Ecto neural progenitor cell (in vitro differentiated cells): ENCODE measurements around the gene HEATR3.

ENCODE experiments used
- DNase-seq: peaks from one replicate; pipeline ENCODE4 v3.0.0-alpha.2; 2018; ENCODE audit warnings: low spot score

HEATR3 gene

DNA sequence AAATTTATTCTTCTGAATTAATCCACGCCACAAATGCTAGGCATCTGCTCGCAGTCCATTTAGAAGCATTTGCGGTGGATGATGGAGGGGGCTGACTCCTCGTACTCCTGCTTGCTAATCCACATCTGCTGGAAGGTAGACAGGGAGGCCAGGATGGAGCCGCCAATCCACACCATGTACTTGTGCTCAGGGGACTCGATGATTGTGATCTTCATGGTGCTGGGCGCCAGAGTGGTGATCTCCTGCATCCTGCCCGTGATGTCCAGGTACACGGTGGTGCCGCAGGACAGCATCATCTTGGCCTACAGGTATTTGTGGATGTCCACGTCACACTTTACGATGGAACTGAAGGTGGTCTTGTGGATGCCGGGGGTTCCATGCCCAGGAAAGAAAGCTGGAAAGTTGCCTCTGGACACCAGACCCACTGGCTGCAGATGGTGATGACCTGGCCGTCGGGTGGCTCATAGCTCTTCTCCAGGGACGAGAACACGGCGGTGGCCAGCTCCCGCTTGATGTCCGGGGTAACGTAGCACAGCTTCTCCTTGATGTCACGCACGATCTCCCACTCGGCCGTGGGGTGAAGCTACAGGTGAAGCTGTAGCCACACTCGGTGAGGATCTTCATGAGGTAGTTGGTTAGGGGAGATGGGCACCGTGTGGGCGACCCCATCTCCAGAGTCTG, 7.5 kb upstream of the HEATR3 start:
- no peak for DNase-seq

DNA sequence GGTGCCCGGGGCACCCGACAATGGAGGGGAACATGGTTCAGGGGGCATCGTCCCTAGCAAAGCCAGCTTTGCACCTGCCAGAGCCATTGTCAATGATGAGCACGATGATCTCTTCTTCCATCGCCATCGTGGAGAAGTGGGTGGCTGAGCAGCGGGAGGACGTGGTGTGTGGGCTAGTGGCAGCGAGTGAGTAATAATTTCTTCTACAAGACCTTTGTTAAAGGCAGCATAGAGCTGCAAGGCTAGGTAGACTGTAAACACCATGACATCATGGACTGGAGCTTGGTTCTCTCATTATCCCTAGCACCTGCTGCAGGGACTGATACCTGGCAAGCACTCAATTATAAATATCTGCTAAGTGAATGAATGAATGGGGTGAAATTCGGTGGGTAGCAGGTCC, 6.7 kb upstream of the HEATR3 start:
- no peak for DNase-seq

DNA sequence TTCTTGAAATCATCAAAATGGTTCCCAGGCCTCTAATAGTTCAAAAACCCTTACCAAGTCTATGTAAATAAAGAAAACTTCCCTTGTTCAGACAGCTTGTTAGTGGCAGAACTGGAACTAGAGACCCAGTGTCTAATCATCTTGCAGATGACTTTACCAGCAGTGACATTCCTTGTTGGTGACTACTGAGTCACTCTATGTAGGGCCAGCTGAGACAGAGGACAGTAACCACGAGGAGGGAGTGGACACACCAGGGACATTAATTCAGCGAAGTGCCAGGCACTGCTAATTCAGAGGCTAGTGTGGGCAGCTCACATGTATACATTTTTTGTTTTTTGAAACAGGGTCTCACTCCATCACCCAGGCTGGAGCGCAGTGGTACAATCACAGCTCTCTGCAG, 6.1 kb upstream of the HEATR3 start:
- DNase-seq = no peak

DNA sequence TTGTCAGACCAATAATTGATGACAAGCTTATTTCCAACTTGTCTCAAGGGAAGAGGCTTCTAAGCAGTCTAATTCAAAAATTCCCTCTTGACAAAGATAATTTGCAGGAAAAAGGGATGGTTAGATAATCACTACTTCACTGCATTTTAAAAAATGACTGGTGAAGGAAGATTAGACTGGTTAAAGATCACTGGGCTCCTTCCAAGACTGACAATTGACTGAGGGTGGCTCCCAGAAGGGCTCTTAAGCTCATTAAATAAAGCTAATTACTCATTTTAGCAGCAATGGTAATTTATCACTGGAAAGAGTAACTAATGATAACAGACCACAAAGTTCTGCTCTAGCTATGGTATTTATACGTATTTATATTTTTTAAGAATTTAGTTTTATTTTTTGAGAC, 4.4 kb upstream of the HEATR3 start:
- no peak for DNase-seq

DNA sequence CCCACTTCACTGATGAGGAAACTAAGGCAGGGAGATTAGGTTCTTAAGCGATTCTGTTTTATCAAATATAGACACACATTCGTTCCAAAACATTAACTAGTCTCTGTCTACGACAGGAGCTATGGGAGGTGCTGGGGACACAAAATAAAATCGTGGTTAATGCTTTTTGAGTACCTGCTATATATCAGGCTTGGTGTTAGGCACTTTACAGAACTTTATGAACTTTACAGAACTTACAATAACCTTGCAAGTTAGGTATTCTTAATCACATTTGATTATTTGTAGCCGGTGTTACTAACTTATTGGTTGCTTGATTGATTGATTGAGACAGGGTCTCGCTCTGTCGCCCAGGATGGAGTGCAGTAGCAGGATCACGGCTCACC, 538 bp upstream of the HEATR3 start:
- DNase-seq = no peak

DNA sequence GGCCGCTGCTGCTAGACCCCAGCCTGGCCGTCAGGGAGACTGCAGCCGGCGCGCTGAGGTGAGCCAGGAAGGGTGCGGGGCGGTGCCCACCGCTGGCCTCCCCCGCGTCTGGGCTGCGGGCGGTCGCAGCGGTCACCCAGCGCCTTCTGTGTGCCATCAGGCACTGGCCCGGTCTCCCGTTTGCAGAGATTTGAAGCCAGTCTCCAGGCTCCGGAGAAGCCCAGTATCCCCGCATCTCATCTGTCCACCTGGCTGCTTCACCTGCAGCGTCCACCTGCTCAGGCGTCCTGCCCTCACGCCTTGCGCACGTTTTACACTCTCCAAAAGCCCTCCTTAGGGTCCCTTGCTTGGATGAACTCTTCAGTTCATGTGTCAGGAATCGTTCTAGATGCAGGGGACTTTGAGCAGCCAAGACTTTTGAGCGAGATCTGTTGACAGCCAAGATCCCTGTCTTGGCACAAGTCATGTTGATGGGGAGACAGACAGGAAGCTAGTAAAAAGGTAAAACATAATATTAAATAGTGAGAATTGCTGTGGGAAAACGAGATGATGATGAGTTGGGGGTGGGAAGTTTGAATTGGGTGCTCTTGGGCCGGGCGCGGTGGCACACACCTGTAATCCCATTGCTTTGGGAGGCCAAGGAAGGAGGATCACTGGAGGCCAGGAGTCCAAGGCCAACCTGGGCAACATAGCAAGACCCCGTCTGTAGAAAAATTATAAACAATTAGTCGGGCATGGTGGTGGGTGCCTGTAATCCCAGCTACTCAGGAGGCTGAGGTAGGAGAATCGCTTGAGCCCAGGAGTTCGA, 916 bp downstream of the HEATR3 start:
- no peak for DNase-seq

DNA sequence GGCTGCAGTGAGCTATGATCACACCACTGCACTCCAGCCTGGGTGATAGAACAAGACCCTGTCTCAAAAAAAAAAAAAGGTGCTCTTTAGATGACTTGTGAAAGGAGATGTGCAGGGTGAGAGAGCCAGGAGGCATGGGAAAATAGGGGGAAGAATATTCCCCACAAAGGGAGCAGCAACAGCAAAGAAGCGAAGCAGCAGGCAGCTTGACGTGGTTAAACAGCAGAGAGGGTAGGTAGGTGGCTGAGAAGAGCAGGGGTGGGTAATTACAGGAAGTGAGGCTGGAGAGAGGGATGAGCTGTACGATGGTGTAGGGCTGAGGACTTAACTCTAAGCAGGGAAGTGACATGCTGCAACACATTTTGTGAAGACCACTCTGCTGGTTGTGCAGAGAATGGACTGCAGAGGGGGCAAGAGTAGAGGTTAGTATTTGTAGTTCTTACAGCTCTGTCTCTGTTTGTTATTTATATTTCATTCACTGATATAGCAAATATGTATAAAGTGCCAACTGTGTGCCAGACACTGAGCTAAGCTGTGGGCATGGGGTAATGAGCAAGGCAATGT, 1.6 kb downstream of the HEATR3 start:
- no peak for DNase-seq

DNA sequence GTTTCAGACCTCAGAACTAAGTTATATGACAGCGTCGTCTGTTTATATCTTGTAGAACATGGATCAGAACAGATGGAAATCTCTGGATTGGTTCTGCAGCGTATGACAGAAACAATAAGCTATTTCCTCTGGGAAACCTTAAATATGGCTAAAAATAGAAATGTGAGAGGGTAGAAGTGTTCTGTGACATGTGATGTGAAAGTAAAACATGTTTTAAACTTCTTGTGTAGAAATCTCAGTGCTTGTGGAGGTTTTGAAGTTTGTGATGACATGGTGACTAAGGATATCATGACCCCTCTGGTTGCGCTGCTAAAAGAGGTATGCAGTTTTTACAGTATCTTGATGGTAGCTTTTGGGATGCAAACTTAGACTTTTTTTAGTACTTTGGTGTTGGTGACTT, 2.8 kb downstream of the HEATR3 start:
- DNase-seq = no peak

DNA sequence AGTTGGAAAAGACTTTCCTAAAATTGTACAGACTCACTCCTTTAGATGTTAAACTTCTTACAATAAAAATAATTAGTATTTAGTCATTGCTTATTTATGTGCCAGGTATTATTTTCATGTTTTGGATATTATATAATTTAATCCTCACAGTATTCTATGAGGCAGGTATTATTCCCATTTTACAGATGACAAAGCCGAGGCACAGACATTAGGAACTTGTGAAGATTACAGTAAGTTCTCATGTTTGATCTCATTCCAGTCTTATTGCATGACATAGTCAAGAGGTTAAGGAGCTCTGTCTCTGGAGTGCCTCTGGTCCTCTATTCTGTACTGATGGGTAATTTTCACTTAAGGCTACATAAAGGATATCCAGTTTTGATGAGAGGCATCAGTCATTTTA, 3.3 kb downstream of the HEATR3 start:
- DNase-seq = no peak

DNA sequence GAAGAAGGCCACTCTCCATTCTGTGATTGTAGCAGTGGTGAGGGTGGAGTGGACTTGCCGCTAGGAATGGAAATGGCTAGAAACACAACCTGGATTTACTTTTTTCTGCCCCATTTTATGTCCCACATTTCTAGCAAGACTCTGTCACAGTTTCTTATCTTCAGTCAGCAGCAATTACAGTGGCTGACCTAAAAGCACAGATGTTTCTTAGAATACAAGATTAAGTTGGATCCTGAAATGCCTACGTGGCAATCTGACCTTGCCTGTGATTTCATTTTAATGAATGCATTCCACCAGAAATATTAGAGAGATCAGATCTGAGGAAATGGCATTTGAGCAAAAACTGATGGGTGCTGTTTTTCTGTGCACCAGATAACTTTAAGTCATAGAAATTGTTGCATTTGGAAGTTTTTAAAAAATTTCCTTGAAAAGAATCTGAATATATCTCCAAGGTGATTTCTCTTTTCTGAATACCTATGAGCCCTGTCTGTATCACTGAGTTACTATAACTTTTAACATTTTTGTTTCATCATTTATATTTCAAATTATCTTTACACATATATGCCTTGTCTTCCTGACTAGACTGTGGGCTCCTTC, 5.4 kb downstream of the HEATR3 start:
- no peak for DNase-seq

DNA sequence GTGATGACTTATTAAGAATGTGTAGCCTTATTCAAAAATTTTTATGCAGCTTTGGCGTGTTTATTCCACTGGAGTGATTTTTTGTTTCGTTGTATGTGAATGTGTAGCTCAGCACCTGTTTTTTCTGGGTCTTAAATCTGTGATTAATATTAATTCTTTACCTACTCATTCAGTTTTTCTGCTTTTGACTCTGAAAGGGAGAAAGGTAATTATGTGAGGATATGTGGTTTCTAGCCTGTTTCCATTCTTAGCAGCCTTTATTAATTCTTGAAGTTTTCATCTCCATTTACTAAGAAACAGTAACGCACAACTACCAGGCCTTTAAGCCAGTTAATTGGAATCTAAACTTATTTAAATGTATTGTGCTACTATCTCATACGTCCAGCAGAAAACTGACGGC, 7.0 kb downstream of the HEATR3 start:
- no peak for DNase-seq

DNA sequence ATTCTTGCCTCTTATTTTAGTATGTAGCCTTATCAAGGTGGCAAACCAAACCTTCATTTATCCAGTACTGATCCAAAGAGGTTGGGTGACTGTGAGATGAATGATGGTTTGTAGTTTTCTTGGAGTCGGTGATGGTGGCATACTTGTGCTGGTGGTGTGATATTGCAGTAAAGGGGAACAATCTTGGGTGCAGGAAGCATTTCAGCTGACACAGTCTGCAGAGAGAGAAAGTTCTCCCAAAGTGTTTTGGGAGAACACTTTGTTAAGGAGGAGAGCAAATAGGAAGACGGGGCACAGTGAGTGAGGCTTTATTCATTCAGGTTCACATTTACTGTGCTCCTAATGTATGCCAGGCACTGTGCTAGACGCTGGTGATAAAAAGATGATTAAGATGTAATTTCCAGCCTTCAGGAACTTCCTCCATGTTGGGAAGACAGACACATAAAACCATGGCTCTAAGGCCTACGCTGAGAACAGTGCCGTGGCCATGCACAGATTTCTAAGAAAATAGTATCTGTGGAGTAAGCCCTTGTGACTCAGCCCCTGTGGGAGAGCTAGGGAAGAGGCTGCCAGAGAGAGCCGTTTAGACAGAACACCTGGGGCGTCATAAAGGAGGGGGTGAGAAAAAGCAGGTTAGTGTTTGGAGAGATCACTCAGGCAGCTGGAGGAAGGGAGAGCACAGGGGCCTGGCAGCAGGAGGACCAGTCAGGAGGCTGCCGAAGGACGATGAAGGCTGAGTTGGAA, 13.8 kb downstream of the HEATR3 start:
- DNase-seq = no peak

DNA sequence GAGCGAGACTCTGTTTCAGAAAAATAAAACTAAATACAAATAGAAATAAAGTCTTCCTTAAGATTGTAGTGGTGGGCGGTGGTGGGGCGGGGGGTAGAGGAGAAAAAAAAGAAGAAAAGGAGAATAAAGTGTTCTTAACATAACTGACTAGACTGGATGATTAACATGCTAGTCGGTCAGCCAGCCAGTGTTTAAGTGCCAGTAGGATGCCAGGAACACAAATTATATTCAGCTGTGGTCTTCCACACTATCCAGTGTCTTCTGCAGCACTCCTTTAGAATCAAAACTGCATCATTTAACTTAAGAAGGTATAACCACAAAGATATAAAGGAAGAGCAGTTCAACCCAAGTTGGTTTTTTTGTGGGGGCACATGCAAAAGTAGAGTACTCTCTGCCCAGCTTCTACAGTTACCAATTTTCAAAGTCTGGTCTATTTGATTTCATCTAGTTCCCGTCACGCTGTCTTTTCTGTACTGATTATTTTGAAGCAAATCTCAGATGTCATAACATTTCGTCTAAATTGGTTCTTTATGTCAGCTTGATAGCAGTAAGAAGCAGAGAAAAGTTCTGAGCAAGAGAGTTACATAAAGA, 15.8 kb downstream of the HEATR3 start:
- no peak for DNase-seq

DNA sequence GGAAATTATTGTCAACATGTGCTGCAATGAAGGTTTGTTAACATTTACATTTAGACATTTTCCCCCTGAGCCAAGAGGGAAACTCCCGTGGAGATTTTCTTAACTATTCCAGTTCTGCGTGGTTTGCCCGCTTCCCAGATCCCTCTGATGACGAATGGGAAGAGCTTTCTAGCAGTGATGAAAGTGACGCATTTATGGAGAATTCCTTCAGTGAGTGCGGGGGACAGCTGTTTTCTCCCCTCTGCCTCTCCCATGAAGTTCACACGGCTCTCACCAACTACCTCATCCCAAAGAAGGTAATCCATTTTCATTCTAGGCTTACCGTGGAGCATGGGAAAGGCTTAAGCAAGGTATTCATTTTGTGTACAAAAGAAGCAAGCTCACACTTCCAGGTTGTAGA, 18.2 kb downstream of the HEATR3 start:
- DNase-seq = no peak

DNA sequence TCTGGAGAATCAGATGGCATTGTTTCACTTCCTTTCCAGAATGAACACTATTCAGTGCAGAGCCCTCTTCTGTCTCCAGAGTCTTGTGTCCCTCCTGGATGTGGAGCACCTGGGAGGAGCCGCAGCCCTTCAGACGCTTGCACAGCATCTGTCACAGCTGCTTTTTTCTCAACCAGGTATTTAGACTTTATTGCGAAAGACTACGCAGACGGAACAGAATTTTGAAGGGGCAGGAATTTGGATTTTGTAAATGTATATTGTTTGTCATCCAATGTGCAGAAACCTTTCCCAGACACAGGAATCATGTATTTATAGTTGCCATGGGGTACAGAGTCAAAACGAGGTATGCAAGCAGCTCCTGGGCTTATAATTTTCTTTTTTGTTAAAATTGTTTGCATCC, 20.4 kb downstream of the HEATR3 start:
- DNase-seq = no peak

DNA sequence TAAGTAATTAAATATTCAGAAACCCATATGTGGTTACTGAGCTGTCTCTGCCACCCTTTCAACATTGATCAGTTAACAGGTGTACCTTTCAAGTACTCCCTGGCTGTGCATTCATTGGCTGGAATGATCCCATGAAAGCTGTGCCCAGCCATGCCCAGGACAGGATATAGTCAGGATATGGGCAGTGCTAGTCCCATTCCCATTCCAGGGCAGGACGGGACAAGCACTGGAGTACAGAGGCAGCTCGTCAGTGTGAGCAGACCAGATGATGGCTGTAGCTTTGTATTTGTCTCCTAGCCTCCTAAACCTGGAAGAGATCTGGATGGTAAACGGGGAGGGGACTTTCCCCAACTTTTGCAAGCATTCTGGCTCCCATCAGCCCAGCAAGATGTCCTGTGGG, 22.5 kb downstream of the HEATR3 start:
- DNase-seq = no peak

DNA sequence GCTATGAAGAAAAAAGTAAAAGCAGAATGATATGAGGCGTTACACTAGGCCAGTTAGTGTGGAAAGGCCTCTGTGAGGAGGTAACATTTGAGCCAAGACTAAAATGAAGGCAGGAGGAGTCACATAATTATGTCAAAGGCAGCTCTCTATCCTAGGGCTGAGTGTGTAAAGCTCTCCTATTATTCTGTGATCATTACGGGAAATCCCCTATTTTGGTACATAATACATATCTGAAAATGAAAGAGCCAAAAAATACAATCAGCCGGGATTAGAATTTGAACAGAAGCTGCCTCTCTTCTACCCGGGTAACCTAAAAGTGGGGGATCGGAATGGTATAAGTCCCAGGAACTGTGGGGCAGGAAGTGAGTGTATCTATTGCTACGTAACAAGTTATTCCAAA, 27.1 kb downstream of the HEATR3 start:
- no peak for DNase-seq

DNA sequence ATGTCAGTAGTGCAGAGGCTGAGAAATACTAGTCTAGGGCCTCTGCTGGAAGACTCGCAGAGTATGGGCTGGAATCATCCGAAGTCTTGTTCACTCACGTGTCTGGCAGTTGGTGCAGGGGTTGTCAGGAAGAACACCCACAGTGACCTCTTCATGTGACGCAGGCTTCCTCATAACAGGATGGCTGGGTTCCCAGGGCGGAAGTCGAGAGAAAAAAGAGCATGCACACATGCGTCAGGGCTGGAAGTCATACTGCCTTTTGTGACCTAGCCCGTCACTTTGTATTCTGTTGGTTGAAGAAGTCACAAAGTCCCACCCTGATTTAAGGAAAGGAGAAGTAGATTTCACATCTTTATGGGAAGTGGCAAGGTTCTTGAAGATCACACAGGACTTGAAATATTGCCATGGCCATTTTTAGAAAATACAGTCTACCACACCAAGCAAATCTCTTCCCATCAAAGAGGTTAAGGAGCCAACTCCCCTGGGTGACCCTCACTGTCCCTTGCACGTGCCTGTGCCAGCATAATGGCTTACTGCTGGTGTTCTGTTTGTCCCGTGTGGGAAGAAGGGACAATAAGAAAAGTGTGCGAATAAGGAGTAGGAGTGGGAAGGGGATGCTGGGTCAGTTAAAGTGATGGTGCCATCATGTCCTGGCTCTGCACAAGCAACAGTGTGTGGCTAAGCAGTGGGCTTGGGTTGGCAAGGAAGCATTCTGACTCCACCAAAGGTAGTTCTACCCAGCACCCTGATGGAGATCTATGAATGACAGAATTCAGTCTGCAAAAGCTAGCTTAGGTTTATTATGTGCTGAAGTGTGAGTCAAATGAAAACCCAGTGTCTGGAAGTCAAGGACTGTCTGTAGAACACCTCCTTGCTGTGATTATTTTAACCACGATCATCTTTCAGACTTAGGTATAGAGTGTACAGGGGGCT, 28.1 kb downstream of the HEATR3 start:
- DNase-seq = no peak

DNA sequence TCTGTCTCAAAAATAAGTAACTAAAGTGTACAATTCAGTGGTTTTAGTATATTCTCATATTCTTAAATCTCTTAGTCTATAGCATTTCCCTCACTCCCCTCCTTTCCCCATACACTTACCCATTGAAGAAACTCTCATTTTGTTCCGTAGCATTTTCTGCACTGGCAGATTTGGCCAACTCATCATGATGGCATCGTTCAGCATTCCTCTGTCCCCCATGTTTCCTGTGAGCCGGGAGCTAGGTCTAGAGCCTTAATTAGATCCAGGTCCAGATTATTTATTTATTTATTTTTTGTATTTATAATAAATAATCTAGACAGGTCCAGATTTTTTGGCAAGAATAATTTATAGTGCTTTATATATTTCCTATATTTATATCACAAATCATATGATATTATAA, 31.0 kb downstream of the HEATR3 start:
- DNase-seq = no peak

DNA sequence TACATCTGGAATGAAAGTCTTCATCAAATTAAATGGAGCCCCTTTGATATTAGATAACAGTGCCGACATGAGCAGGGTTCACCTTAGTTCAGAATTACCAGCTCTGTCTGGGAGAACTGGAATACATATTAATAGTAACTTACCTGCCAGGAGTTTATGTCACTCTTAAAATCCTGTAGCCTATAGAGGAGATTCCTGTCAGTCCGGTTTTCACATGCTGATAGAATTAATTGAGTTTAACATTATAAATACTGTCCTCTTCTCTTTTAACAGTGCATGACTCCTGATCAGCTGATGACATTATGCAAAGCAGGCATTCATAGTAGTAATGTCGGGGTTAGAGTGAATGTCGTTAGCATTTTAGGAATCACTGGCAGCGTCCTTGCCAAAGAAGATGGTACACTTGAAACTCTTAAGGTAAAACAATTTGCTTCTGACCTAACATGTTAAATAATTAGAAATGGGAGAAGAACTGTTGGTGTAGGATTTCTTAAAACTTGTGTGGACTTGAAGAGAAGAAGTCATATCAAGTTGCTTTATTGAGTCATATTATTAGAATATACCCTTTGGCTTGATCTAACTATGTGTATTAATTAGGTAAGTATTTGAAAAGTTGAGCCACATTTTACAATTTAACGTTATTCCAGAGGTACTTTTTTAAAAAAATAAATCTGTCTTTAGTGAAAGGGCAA, 34.3 kb downstream of the HEATR3 start:
- DNase-seq = no peak
